Epithelial cell of prostate (primary cell): Measurements from ENCODE around the gene DCANP1.
A peak's percentile ranks its signal among the peaks of the same experiment; 100 is the strongest.

Experiments
- DNase-seq: peaks from one replicate; pipeline ENCODE4 v3.0.0-alpha.2; 2011; ENCODE audit warnings: low read depth, low spot score
- H3K27ac ChIP-seq: fragments of 450-650 bp; 2 replicates; pipeline ENCODE4 v1.5.1; 2017; ENCODE audit warnings: mild to moderate bottlenecking

DCANP1 gene

GRCh38 chr5:135458921-135459331 lies 11.8 kb upstream of the DCANP1 start:
- no peak overlapping the region for H3K27ac ChIP-seq
- no peak for DNase-seq

- DNase-seq: no peak
Measured at GRCh38 chr5:135458356-135458755, 11.2 kb upstream of the DCANP1 start.

GRCh38 chr5:135457424-135458071 lies 10.4 kb upstream of the DCANP1 start:
- H3K27ac ChIP-seq: no peak overlapping the region
- DNase-seq: no peak

More at GRCh38 chr5:135458356-135458755, 11.2 kb upstream of the DCANP1 start:
- no peak overlapping the region for H3K27ac ChIP-seq

GRCh38 chr5:135456238-135457099 lies 9.3 kb upstream of the DCANP1 start:
- peak; percentile 65 for DNase-seq
- H3K27ac ChIP-seq: no peak overlapping the region

- DNase-seq: no peak
- no peak overlapping the region for H3K27ac ChIP-seq
Measured at GRCh38 chr5:135455876-135456237, 8.7 kb upstream of the DCANP1 start.

- no peak overlapping the region for H3K27ac ChIP-seq
- no peak for DNase-seq
Measured at GRCh38 chr5:135454946-135455345, 7.8 kb upstream of the DCANP1 start.

- H3K27ac ChIP-seq: no peak overlapping the region
- no peak for DNase-seq
Measured at GRCh38 chr5:135453613-135454012, 6.5 kb upstream of the DCANP1 start.

- no peak within 1 kb of the TSS for H3K27ac ChIP-seq
- no peak for DNase-seq
Measured at GRCh38 chr5:135452321-135453030, 5.3 kb upstream of the DCANP1 start, which contains the start of gene TIFAB. TIFAB (minus strand) TSS chr5:135452351; CDS start chr5:135449939, 2,412 bp downstream.

GRCh38 chr5:135451581-135452320 lies 4.6 kb upstream of the DCANP1 start:
- H3K27ac ChIP-seq: no peak overlapping the region
- no peak for DNase-seq

- no peak overlapping the region for H3K27ac ChIP-seq
- no peak for DNase-seq
Measured at GRCh38 chr5:135450952-135451351, 3.8 kb upstream of the DCANP1 start.

- no peak for DNase-seq
- H3K27ac ChIP-seq: no peak overlapping the region
Measured at GRCh38 chr5:135450336-135450735, 3.2 kb upstream of the DCANP1 start.

- DNase-seq: no peak
- H3K27ac ChIP-seq: no peak overlapping the region
Measured at GRCh38 chr5:135449644-135450043, 2.5 kb upstream of the DCANP1 start.

- H3K27ac ChIP-seq: no peak overlapping the region
- DNase-seq: no peak
Measured at GRCh38 chr5:135448791-135449507, 1.8 kb upstream of the DCANP1 start.

GRCh38 chr5:135448071-135448739 lies 1.1 kb upstream of the DCANP1 start:
- DNase-seq: no peak
- H3K27ac ChIP-seq: no peak overlapping the region

GRCh38 chr5:135446615-135447014 lies 533 bp downstream of the DCANP1 start:
- no peak overlapping the region for H3K27ac ChIP-seq
- DNase-seq: no peak

GRCh38 chr5:135446206-135446605 lies 942 bp downstream of the DCANP1 start:
- DNase-seq: no peak
- no peak overlapping the region for H3K27ac ChIP-seq

GRCh38 chr5:135445306-135445985 lies 1.7 kb downstream of the DCANP1 start:
- DNase-seq: no peak
- no peak overlapping the region for H3K27ac ChIP-seq

- no peak for DNase-seq
- H3K27ac ChIP-seq: no peak overlapping the region
Measured at GRCh38 chr5:135444881-135445280, 2.3 kb downstream of the DCANP1 start.

GRCh38 chr5:135444360-135444759 lies 2.8 kb downstream of the DCANP1 start:
- DNase-seq: no peak
- no peak overlapping the region for H3K27ac ChIP-seq
